LoVo (cell line): Measurements from ENCODE around the gene CFAP92.

ENCODE experiments used
- DNase-seq: peaks from one replicate; pipeline ENCODE4 v3.0.0-alpha.2; 2016; ENCODE audit warnings: low spot score

The CFAP92 gene

GRCh38 chr3:129025108-129025507 lies 31.2 kb upstream of the CFAP92 start:
- no peak for DNase-seq

GRCh38 chr3:129023909-129024308 lies 30.0 kb upstream of the CFAP92 start:
- no peak for DNase-seq

- no peak for DNase-seq
Measured at GRCh38 chr3:129023008-129023358, 29.1 kb upstream of the CFAP92 start.

- DNase-seq: no peak
Measured at GRCh38 chr3:129022114-129023007, 28.5 kb upstream of the CFAP92 start.

- no peak for DNase-seq
Measured at GRCh38 chr3:129021140-129021551, 27.3 kb upstream of the CFAP92 start.

- no peak for DNase-seq
Measured at GRCh38 chr3:129020691-129021090, 26.8 kb upstream of the CFAP92 start.

GRCh38 chr3:129019266-129019665 lies 25.4 kb upstream of the CFAP92 start:
- no peak for DNase-seq

- DNase-seq: no peak
Measured at GRCh38 chr3:129018751-129019150, 24.9 kb upstream of the CFAP92 start.

GRCh38 chr3:129018271-129018670 lies 24.4 kb upstream of the CFAP92 start:
- no peak for DNase-seq

GRCh38 chr3:129017484-129017899 lies 23.6 kb upstream of the CFAP92 start:
- no peak for DNase-seq

- no peak for DNase-seq
Measured at GRCh38 chr3:129016720-129017483, 23.0 kb upstream of the CFAP92 start.

- DNase-seq: peak; percentile 48
Measured at GRCh38 chr3:129016356-129016719, 22.5 kb upstream of the CFAP92 start.

GRCh38 chr3:129015388-129016105 lies 21.7 kb upstream of the CFAP92 start:
- DNase-seq: no peak

- no peak for DNase-seq
Measured at GRCh38 chr3:129014793-129015345, 21.0 kb upstream of the CFAP92 start.

GRCh38 chr3:129014148-129014547 lies 20.3 kb upstream of the CFAP92 start:
- DNase-seq: no peak

- no peak for DNase-seq
Measured at GRCh38 chr3:129013491-129013891, 19.6 kb upstream of the CFAP92 start.

GRCh38 chr3:129010310-129010956 lies 16.6 kb upstream of the CFAP92 start:
- no peak for DNase-seq

- no peak for DNase-seq
Measured at GRCh38 chr3:129009266-129009665, 15.4 kb upstream of the CFAP92 start.

- no peak for DNase-seq
Measured at GRCh38 chr3:129007792-129008191, 13.9 kb upstream of the CFAP92 start.

- DNase-seq: no peak
Measured at GRCh38 chr3:129006864-129007263, 13.0 kb upstream of the CFAP92 start.

GRCh38 chr3:129005526-129006303 lies 11.8 kb upstream of the CFAP92 start:
- no peak for DNase-seq
